VCaP (cell line): ENCODE data around the gene PPFIBP2.

Source experiments
- H3K27ac ChIP-seq: fragments of 450-650 bp; 2 replicates; pipeline ENCODE4 v1.5.1; 2017
- TF ChIP-seq, protein P1 (sequence below): fragments of 450-650 bp; conservative IDR thresholded peaks from 2 replicates; pipeline ENCODE4 v1.5.1; 2017; ENCODE audit warnings: mild to moderate bottlenecking, moderate library complexity

The PPFIBP2 gene

DNA sequence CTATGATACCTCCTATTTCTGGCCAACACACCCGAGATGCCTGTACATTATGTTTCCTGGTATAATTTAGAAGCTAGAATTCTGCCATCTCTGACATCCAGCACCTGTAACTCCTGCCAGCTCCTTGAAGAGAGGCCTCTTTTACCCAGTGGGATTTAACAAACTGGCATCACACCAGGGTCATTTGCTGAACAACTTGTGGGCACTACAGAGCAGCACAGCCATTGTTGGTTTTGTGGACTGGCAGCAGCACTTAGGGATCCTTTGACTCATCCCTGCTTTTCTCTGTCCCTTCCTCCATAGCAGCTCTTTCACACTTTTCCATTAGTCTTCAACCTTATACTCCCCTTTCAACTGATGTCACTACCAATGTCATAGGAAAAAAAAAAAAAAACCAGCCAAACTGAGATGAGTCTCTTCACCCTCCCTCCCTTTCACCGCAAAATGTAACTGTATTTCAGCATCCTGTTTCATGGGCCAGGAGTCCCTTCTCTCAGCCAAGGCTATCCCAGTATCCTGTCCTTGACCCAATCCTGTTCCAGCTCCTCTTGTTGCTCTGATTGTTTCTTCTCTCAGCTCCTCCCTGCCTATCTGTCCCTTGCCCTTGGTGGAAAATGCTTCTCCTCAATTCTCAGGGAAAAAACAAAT, 68.7 kb downstream of the PPFIBP2 start:
- H3K27ac ChIP-seq, result no peak overlapping the region
- TF ChIP-seq, protein P1, sequence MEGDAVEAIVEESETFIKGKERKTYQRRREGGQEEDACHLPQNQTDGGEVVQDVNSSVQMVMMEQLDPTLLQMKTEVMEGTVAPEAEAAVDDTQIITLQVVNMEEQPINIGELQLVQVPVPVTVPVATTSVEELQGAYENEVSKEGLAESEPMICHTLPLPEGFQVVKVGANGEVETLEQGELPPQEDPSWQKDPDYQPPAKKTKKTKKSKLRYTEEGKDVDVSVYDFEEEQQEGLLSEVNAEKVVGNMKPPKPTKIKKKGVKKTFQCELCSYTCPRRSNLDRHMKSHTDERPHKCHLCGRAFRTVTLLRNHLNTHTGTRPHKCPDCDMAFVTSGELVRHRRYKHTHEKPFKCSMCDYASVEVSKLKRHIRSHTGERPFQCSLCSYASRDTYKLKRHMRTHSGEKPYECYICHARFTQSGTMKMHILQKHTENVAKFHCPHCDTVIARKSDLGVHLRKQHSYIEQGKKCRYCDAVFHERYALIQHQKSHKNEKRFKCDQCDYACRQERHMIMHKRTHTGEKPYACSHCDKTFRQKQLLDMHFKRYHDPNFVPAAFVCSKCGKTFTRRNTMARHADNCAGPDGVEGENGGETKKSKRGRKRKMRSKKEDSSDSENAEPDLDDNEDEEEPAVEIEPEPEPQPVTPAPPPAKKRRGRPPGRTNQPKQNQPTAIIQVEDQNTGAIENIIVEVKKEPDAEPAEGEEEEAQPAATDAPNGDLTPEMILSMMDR, result no peak

DNA sequence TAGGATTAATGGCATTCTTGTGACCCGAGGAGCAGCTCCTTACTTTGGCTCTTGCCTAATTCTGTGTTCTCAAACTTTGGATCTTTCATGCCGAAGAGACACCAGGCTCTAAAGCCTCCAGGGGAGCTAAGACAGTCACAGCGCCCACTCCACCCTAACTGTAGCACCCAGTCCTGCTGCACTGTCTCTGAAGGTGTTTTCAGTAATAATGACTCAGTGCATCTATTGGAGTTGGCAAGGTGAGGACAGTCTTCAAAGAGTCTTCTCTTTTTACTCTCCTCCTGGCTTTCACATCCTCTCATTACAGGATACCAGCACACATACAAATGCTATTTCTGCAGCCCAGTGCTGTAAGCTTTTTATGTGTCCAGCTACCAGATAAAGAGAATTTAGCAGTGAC, 69.4 kb downstream of the PPFIBP2 start:
- TF ChIP-seq, protein P1, result no peak
- no peak overlapping the region for H3K27ac ChIP-seq

DNA sequence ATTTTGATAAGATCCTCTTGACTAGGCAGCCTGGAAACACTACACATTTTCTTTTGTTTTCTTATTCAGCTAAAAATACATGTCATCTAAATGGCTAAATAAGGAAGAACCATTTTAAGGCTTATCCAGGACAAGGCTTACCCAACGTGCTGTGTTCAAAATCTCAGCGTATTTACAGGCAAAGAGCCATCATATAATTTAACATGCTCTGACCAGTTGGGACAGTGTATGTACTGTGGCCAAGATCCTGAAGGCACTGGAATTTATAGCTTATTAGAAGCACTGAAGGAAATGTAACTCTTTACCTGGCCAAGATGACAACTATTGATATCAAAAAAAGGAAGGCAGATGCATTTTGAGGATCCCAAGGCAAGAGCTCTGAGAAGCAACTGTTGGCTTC, 71.1 kb downstream of the PPFIBP2 start:
- H3K27ac ChIP-seq, result peak overlapping the region; percentile 51
- TF ChIP-seq, protein P1, result no peak

DNA sequence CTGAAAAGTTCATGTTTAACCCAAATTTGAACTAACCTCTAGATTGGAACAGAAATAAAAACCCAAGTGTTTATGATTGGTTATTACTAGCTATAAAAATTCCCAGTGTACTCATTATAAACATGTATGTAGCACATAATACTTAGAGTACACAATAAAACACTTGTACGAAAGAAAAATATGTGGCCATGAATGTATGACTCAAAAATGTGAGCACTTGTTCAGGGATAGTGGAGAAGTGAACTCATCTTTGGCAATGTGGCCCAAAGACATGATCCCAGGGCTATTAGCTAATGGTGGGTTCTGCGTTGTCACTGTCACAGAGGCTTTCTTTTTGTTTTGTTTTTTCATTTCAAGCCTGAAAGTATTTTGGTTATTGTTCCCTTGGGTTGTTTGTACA, 72.0 kb downstream of the PPFIBP2 start:
- H3K27ac ChIP-seq, result peak overlapping the region; percentile 51
- TF ChIP-seq, protein P1, result no peak

DNA sequence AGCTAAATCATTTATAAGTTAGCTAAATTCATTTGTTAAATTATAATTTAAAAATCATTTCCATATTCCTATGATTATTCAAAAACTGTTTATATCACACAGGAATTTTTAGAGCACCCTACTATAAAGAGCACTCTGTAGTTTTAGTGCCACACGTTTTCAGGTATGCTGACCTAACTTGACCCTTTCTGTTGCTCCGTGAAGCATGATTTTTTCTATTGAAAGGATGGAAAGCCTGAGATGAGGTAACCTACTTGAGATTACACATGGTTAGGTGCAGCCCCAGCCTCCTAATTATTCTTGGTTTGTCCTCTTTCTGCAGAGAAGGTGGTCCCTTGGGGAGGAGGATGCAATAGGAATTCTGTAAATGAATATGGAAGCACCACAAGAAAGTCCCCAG, 72.6 kb downstream of the PPFIBP2 start:
- TF ChIP-seq, protein P1, result no peak
- H3K27ac ChIP-seq, result peak overlapping the region; percentile 51

DNA sequence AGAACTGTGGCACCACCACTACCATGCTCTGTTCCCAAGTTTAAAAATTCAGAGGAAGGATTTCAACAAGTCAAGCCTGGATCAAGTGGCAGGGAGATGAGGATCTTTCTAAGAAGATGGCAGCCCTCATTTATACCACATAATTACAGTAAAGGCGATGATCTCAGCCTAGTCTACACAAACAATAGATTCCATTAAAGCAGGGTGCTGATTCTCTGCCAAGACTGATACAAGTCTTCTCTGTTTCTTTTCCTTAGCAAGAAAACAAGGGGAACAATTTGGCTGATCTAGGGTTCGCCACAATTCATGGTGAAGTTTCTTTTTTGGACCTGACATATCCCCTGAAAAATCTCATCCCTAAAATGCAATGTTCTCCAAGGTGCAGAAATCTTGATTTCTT, 73.9 kb downstream of the PPFIBP2 start:
- TF ChIP-seq, protein P1, result no peak

DNA sequence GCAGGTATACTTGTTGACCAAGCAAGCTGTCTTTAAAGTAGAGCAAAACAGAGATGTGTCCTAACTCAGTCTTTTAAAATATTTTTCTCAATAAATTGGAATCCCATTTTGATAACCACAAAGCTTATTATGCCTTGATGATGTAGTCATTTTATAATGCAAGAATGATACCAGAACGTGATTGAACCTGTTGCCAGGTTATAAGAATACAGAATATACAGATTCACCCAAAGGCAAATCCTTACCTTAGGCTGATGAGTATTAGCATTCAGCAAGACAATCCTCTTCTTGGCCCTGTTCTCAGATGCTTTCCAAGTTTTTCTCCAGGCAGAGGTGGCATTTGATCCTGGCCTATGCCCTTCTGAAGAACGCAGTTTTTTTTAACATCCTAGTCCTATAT, 76.1 kb downstream of the PPFIBP2 start:
- TF ChIP-seq, protein P1, result no peak
- no peak overlapping the region for H3K27ac ChIP-seq

More for the DNA sequence above, 73.9 kb downstream of the PPFIBP2 start:
- H3K27ac ChIP-seq, result peak overlapping the region; percentile 51; the same call in 1 of the 2 replicates
